Measurements from ENCODE around the gene PVALB. TPM values are rescaled to one million over a fixed set of nuclear protein-coding genes. Genes with fewer than 3 reads are reported as not detected.

The PVALB gene
- total RNA-seq, 1 donor from 2014 or later: not detected

GRCh38 chr22:36856121-36856791 lies 39.4 kb upstream of the PVALB start:
- no peak overlapping the region for H3K4me3 ChIP-seq (ENCODE audit: low read depth, low read length)
- TF ChIP-seq CTCF (conservative IDR thresholded peaks at IDR 0.05; ENCODE audit: low read depth, low read length): peak; percentile 100
- peak; percentile 9 for DNase-seq (ENCODE audit: low read depth)

DNA sequence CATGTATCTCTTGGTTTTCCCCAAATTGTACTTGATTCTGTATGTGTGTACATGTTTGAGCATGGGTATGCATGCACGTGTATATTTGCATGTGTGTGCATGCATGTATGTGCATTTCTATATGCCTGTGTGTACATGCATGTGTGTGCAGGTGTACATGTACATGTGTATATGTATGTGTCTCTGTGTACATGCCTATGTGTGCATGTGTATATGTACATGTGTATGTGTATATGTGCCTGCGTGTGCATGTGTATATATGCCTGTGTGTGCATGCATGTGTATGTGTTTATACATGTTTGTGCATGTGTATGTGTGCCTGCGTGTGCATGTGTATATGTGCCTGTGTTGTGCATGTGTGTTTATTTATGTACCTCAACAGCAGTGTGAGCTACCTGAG lies 38.6 kb upstream of the PVALB start:
- TF ChIP-seq CTCF (conservative IDR thresholded peaks at IDR 0.05; ENCODE audit: low read depth, low read length): no peak
- DNase-seq (ENCODE audit: low read depth): no peak
- H3K4me3 ChIP-seq (ENCODE audit: low read depth, low read length): no peak overlapping the region

DNA sequence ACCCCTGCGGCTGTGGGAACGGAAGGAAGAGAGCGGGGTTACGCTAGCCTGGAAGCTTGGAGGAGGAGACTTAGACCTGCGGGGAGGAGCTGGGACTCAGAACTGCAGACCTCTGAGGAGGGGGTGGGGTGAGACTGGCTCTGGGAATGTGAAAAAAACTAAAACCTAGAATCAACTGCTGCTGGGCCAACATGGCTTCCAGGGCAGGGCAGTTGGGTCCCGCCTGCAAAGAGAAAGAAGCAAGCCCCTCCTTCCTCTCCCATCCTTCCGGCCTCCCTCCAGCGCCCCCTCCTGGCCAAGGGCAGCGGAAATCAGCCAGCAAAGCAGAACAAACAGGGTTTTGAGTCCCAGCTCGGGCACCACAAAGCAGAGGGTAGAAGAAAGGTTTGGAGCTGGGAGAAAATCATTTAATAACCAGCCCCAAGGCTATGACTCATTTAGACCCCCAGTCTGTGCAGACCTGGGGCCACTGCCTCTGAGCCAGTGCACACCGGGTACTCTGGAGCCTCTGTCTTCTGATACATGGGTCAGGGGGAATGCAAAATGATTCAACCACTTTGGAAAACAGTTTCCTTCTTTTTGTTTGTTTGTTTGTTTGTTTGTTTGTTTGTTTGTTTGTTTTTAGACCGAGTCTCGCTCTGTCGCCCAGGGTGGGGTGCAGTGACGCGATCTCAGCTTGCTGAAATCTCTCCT lies 36.7 kb upstream of the PVALB start:
- no peak for DNase-seq (ENCODE audit: low read depth)
- TF ChIP-seq CTCF (conservative IDR thresholded peaks at IDR 0.05; ENCODE audit: low read depth, low read length): peak; percentile 80
- H3K4me3 ChIP-seq (ENCODE audit: low read depth, low read length): no peak overlapping the region

DNA sequence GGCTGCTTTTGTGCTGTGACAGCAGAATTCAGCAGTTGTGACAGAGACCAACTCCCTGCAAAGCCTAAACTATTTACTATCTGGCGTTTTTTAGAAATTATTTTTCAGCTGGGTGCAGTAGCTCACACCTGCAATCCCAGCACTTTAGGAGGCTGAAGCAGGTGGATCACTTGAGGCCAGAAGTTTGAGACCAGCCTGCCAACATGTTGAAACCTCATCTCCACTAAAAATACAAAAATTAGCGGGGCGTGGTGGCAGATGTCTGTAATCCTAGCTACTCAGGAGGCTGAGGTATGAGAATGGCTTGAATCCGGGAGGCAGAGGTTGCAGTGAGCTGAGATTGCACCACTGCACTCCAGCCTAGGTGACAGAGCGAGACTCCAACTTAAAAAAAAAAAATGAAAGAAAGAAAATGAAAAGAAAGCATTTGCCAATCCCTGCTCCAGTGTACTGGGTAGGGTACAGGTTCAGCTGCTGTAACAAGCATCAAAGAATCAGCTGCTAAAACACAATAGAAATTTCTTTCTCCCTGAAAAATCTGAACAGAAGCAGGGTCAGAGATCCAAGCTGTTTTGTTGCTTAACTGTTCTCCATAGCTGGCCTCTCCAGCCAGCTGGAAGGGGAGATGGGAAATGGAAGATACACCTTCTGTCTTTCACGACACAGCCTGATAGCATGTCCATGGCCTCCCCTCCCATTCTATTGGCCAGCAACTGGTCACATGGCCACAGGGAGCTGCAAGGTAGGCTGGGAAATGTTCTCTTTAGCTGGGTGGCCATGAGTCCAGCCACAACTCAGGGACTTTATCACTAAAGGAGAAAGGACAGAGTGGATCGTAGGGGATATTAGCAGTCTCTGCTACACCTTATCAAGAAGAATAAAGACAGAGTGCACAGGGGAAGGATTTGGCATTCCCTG lies 35.5 kb upstream of the PVALB start:
- no peak for TF ChIP-seq CTCF (conservative IDR thresholded peaks at IDR 0.05; ENCODE audit: low read depth, low read length)
- DNase-seq (ENCODE audit: low read depth): no peak
- no peak overlapping the region for H3K4me3 ChIP-seq (ENCODE audit: low read depth, low read length)

DNA sequence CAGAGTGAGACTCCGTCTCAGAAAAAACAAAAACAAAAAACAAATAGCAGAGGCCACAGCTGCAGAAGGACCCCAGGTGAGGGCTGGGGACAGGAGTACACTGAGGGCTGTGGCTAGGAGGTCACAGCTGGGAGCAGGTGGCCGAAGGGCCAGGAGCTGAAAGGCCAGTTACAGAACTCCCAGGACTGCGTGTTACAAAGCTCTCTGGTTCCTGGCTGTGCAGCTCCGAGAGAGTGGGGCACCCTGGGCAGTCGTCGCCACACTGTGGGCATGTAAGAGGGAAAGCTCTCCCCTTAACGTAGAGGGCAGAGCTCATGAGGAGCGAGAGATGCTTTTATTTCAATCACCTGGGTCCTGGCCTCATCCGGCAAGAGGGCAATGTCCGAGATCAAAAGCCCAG lies 33.8 kb upstream of the PVALB start:
- DNase-seq (ENCODE audit: low read depth): no peak
- no peak for TF ChIP-seq CTCF (conservative IDR thresholded peaks at IDR 0.05; ENCODE audit: low read depth, low read length)
- H3K4me3 ChIP-seq (ENCODE audit: low read depth, low read length): no peak overlapping the region

DNA sequence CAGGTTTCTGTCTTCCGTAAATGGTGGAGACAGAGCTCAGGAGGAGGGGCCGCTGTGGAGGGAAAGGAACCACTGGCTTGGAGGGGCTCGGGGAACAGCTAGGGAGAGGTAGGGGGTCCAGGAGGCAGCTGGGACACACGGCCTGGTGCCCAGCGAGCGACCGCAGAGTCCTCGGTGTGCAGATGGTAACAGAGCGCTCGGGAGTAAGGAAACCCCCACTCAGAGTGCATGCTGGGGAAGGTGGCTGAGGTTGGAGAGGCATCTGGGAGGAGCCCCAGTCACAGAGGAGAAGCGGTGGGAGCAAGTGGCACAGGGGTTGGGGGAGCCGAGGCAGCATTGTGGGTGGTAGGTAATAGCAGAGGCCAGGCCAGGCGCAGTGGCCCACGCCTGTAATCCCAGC lies 33.2 kb upstream of the PVALB start:
- no peak overlapping the region for H3K4me3 ChIP-seq (ENCODE audit: low read depth, low read length)
- no peak for DNase-seq (ENCODE audit: low read depth)
- no peak for TF ChIP-seq CTCF (conservative IDR thresholded peaks at IDR 0.05; ENCODE audit: low read depth, low read length)
